Stimulated activated CD4-positive, alpha-beta T cell treated with anti-CD3 and anti-CD28 coated beads, TNF-alpha, amount 100 ng/mL, for 24 hours (primary cell): Measurements from ENCODE around the gene TMEM108.

ENCODE experiments used
- DNase-seq, 3 experiments: peaks; one replicate each; pipeline ENCODE4 v3.0.0-alpha.2; 2020; ENCODE audit warnings: low read depth in 3 of 3

The TMEM108 gene

DNA sequence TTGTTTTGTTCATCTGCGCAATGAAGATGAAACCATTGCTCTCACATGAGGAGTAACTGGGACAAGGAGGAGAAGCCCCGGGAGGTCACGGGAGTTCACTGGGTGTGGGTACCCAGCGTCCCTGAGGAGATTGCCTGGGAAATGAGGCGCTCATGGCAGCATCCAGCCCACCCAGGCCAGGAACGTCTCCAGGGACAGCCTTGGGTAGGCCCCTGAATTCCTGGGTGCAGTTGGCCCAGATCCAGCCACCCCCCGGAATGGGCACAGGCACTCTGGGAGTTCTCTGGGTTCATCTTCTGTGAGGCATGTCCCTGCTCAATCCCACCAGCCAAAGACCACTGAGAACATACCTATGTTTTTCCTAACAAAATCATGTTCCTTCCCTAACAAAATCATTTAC lies 380.2 kb downstream of the TMEM108 start:
- DNase-seq = no peak

GRCh38 chr3:133419151-133419909 lies 381.1 kb downstream of the TMEM108 start:
- DNase-seq = no peak

DNA sequence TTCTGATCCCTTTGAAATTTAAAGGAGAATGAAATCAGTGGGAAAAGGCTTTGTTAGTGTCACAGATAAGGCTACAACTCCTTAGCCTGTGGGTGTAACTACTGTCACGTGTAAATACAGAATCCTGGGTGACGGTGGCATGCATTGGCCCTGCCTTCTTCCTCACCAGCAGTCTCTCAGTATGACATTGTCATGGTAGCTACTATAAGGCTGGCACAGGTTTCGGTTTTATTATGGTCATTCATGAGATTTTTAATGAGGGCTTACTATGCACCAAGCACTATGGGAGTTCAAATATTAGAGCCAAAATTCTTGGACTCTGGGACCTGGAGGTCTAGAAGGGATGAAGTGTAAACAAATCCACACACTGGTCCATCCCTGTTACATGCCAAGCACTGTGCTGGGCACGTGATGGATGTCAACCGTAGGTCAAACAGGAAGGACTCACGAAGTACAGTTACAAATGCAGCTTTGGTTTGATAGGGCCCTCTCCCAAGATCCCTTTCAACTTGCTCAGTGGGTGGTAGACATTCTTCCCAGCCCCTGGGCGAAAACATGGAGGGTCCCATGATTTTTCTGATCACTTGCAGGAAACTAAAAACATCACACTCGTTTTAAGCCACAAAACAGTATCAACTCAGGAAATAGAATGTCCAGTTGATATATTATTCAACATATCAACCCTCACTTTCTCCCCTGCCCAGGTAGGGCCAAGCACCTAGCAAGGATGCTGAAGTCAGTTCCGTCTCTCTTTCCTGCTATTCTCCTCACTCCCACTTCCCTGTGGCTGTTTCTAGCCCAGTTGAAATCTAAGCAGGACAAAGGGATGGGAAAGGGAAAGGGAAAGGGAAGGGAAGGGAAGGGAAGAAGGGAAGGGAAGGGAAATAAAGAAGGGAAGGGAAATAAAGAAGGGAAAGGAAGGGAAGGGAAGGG lies 387.0 kb downstream of the TMEM108 start:
- DNase-seq = no peak

DNA sequence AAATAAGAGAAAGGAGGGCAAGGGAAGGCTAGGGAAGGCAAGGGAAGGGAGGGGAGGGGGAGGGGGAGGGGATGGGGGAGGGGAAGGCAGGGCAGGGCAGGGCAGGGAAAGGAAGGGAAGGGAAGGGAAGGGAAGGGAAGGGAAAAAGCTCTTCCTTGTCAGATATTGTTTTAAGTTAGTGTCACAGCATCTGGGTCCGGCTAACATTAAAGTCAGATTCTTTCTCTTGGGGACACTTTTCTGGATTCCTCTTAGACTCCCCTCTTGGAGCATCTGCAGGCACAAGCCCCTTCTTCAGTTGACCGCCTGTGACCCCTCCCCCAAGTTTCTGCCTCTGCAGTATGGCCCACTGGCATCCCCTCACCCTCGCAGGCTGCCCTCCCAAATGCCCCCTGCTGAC lies 387.7 kb downstream of the TMEM108 start:
- DNase-seq = no peak

GRCh38 chr3:133426721-133427120 lies 388.5 kb downstream of the TMEM108 start:
- no peak for DNase-seq

- no peak for DNase-seq
These were observed 390.4 kb downstream of the TMEM108 start for GRCh38 chr3:133428552-133428951.

DNA sequence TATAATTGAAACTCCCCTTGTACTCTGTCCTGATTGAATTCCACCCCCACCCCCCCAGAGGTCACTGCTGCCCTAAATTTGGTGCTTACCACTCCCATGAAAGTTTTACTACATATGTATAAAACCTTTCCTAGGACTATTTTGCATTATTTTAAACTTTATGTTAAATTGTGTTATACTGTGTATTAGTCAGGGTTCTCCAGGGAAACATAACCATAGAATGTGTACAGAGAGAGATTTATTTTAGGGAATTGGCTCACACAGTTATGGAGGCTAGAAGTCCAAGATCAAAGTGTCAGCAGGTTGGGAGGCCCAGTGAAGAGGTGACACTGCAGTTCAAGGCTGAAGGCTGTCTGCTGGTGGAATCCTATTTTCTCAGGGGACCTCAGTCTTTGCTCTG lies 390.9 kb downstream of the TMEM108 start:
- no peak for DNase-seq

DNA sequence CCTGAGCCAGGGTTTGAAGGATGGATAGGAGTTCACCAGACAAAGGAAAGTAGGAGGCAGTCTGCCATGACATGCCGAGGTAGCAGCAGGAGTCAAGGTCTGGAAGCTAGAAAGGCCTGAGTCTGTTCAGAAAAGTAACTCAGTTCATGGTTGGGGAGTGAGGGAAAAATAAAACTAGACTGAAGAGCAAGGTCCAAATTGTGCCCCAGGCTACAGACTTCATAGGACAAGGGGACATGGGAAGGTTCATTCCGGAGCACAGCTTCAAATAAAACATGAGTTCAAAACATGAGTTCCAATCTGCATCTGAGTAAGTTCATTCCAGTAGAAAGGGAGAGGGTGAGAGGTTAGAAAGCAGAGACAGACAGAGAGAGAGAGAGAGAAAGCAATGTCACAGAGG lies 401.4 kb downstream of the TMEM108 start:
- DNase-seq = no peak

- no peak for DNase-seq
These were observed 402.5 kb downstream of the TMEM108 start for GRCh38 chr3:133440652-133441051.

DNA sequence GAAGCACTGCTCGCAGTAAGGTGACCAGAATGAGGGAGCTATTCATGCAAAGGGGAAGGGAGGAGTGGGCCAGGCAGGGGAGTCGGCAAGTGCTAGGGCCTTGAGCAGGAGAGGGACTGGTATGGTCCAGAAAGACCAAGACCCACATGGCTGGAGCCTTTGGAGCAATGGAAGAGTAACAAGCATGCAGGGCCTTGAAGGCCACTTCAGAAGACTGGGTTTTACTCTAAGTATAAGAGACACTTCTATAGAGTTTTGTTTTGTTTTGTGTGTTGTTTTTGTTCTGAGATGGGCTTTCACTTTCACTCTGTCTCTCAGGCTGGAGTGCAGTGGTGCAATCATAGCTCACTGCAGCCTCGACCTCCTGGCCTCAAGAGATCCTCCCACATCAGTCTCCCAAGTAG lies 403.7 kb downstream of the TMEM108 start:
- DNase-seq = no peak

- no peak for DNase-seq
These were observed 404.3 kb downstream of the TMEM108 start for GRCh38 chr3:133442518-133442917.

DNA sequence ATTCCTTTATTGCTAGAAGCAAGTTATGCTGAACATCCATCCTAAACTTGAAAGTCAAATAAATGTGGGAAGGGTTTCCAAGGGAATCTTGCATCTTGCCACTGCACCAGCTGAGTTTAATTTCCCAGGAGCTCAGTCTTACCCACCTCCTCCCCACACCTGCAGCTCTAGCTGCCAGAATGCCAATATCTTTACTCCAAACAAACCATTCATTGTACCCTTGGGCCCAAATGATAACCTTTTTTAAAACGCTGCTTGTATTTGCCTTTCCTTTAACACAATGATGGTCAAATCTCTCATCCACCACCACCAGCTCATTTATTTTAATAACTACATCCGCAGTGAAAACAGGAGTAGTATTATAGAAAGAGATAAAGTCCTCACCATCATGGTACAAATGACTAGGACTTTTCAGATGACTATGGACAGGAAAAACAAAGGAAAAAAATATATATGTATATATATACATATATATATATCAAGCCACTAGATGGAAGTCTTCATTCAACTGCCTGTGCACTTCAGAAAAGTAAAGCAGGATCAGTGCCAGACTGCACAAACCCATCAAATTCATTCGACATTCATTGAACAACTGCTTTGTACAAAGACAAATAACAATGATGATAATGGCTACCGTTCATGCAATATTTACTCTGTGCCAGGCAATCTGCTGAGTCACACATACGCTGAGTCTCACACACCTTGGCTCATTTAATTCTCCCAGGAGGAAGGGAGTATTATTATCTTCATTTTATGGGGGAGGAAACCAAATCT lies 405.6 kb downstream of the TMEM108 start:
- no peak for DNase-seq

DNA sequence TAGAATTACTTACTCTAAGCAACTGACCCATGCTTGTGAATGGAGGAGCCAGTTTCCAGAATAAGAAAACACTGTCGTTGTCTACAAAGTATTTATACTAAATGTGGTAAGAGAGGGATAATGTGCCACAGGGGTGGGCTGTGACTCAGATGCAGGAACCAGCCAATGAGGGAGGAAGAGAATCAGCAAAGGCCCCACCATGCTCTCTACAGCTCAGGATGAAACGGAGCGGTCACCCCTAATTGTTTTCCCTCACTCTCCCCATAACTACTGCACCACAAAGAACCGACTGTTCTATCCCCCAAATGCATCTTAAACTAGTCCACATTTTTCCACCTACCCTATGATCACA lies 406.2 kb downstream of the TMEM108 start:
- DNase-seq = no peak

GRCh38 chr3:133445108-133445507 lies 406.9 kb downstream of the TMEM108 start:
- DNase-seq = no peak
